ENCODE results near the gene NMT2.

NMT2 gene

GRCh38 chr10:15097011-15097812 lies 71.3 kb downstream of the NMT2 start, which contains the start of gene RPP38:
TSS of gene RPP38 (plus strand) at chr10:15097355. CDS start at chr10:15103315, 5,960 bp downstream.
- Histone ChIP-seq H3K56ac (ENCODE audit: low read length) (peak within 1 kb of the TSS; percentile 96), H4K8ac (ENCODE audit: low read depth, low read length) (peak within 1 kb of the TSS; percentile 90), H3K27ac (ENCODE audit: low read depth, low read length) (peak within 1 kb of the TSS; percentile 99), H3K36me3 (ENCODE audit: control insufficient read depth, insufficient read depth, low read length) (no peaks in the 10 kb centered on the region), H3K18ac (ENCODE audit: low read length) (peak within 1 kb of the TSS; percentile 95), H3K9ac (ENCODE audit: low read length) (peak within 1 kb of the TSS; percentile 94), H3K4me1 (ENCODE audit: control insufficient read depth, low read depth, low read length) (no peaks in the 10 kb centered on the region), H3K27me3 (ENCODE audit: insufficient read depth, low read length, poor library complexity) (no peaks in the 10 kb centered on the region), H3K23ac (ENCODE audit: low read length) (peak within 1 kb of the TSS; percentile 51), H2BK5ac (ENCODE audit: low read length) (no peak within 1 kb of the TSS), H3K4me3 (ENCODE audit: low read length) (peak within 1 kb of the TSS; percentile 80), H4K5ac (ENCODE audit: low read length) (no peak within 1 kb of the TSS), H3K79me1 (ENCODE audit: low read length) (peaks cover 8% of the 10 kb centered on the region), H2BK15ac (replicated peaks; ENCODE audit: low read depth) (no peak within 1 kb of the TSS), H3K79me2 (ENCODE audit: control insufficient read depth, insufficient read depth, low read length) (peaks cover 30% of the 10 kb centered on the region), H3K4ac (ENCODE audit: low read depth, low read length) (peak within 1 kb of the TSS; percentile 73), H2AK5ac (ENCODE audit: low read length) (no peak within 1 kb of the TSS), H2BK120ac (ENCODE audit: low read depth, low read length) (no peak within 1 kb of the TSS), H3K4me2 (ENCODE audit: low read length) (peak within 1 kb of the TSS; percentile 91)
- no CpG with 5 or more reads among the region's 84 CpGs for WGBS (ENCODE audit: extremely low coverage, insufficient coverage, low lambda C conversion rate)
- peak; percentile 97 for DNase-seq

GRCh38 chr10:15096661-15097010 lies 71.9 kb downstream of the NMT2 start:
- Histone ChIP-seq H3K27ac (ENCODE audit: low read depth, low read length) (no peak overlapping the region), H3K4me1 (ENCODE audit: control insufficient read depth, low read depth, low read length) (no peaks in the 10 kb centered on the region), H3K79me1 (ENCODE audit: low read length) (peaks cover 8% of the 10 kb centered on the region), H3K56ac (ENCODE audit: low read length) (peak overlapping the region; percentile 81), H3K27me3 (ENCODE audit: insufficient read depth, low read length, poor library complexity) (no peaks in the 10 kb centered on the region), H3K4me2 (ENCODE audit: low read length) (peak overlapping the region; percentile 69), H3K9ac (ENCODE audit: low read length) (peak overlapping the region; percentile 69), H3K4me3 (ENCODE audit: low read length) (peak overlapping the region; percentile 52), H2AK5ac (ENCODE audit: low read length) (no peak overlapping the region), H3K4ac (ENCODE audit: low read depth, low read length) (no peak overlapping the region), H3K23ac (ENCODE audit: low read length) (no peak overlapping the region), H2BK5ac (ENCODE audit: low read length) (no peak overlapping the region), H4K5ac (ENCODE audit: low read length) (no peak overlapping the region), H2BK120ac (ENCODE audit: low read depth, low read length) (no peak overlapping the region), H3K18ac (ENCODE audit: low read length) (no peak overlapping the region), H3K36me3 (ENCODE audit: control insufficient read depth, insufficient read depth, low read length) (no peaks in the 10 kb centered on the region), H3K79me2 (ENCODE audit: control insufficient read depth, insufficient read depth, low read length) (peaks cover 28% of the 10 kb centered on the region), H4K8ac (ENCODE audit: low read depth, low read length) (no peak overlapping the region), H2BK15ac (replicated peaks; ENCODE audit: low read depth) (no peak overlapping the region)
- no CpG with 5 or more reads among the region's 11 CpGs for WGBS (ENCODE audit: extremely low coverage, insufficient coverage, low lambda C conversion rate)
- DNase-seq = no peak

GRCh38 chr10:15092855-15093408 lies 75.6 kb downstream of the NMT2 start:
- no peak overlapping the region for H3K27ac ChIP-seq (ENCODE audit: low read depth, low read length)
- H2BK15ac ChIP-seq (replicated peaks; ENCODE audit: low read depth) = no peak overlapping the region
- no peak overlapping the region for H3K4me3 ChIP-seq (ENCODE audit: low read length)
- H2BK5ac ChIP-seq (ENCODE audit: low read length) = no peak overlapping the region
- no peak overlapping the region for H3K9ac ChIP-seq (ENCODE audit: low read length)
- no peak overlapping the region for H3K18ac ChIP-seq (ENCODE audit: low read length)
- H2BK120ac ChIP-seq (ENCODE audit: low read depth, low read length) = no peak overlapping the region
- H3K79me2 ChIP-seq (ENCODE audit: control insufficient read depth, insufficient read depth, low read length) = peaks cover 4% of the 10 kb centered on the region
- H4K5ac ChIP-seq (ENCODE audit: low read length) = no peak overlapping the region
- no peak overlapping the region for H4K8ac ChIP-seq (ENCODE audit: low read depth, low read length)
- H2AK5ac ChIP-seq (ENCODE audit: low read length) = no peak overlapping the region
- H3K23ac ChIP-seq (ENCODE audit: low read length) = no peak overlapping the region
- WGBS (ENCODE audit: extremely low coverage, insufficient coverage, low lambda C conversion rate) = no CpG with 5 or more reads among the region's 16 CpGs
- no peaks in the 10 kb centered on the region for H3K27me3 ChIP-seq (ENCODE audit: insufficient read depth, low read length, poor library complexity)
- H3K56ac ChIP-seq (ENCODE audit: low read length) = no peak overlapping the region
- no peak overlapping the region for H3K4ac ChIP-seq (ENCODE audit: low read depth, low read length)
- H3K36me3 ChIP-seq (ENCODE audit: control insufficient read depth, insufficient read depth, low read length) = no peaks in the 10 kb centered on the region
- H3K4me1 ChIP-seq (ENCODE audit: control insufficient read depth, low read depth, low read length) = no peaks in the 10 kb centered on the region
- no peak overlapping the region for H3K4me2 ChIP-seq (ENCODE audit: low read length)
- no peak for DNase-seq
- peaks cover 1% of the 10 kb centered on the region for H3K79me1 ChIP-seq (ENCODE audit: low read length)

- DNase-seq = no peak
- no CpG with 5 or more reads among the region's 5 CpGs for WGBS (ENCODE audit: extremely low coverage, insufficient coverage, low lambda C conversion rate)
- H3K79me2 ChIP-seq (ENCODE audit: control insufficient read depth, insufficient read depth, low read length) = no peaks in the 10 kb centered on the region
- H3K23ac ChIP-seq (ENCODE audit: low read length) = no peak overlapping the region
- no peak overlapping the region for H3K4me2 ChIP-seq (ENCODE audit: low read length)
- H2BK5ac ChIP-seq (ENCODE audit: low read length) = no peak overlapping the region
- H3K36me3 ChIP-seq (ENCODE audit: control insufficient read depth, insufficient read depth, low read length) = no peaks in the 10 kb centered on the region
- H3K4me3 ChIP-seq (ENCODE audit: low read length) = no peak overlapping the region
- H2BK15ac ChIP-seq (replicated peaks; ENCODE audit: low read depth) = no peak overlapping the region
- H3K27me3 ChIP-seq (ENCODE audit: insufficient read depth, low read length, poor library complexity) = no peaks in the 10 kb centered on the region
- H4K5ac ChIP-seq (ENCODE audit: low read length) = no peak overlapping the region
- no peaks in the 10 kb centered on the region for H3K4me1 ChIP-seq (ENCODE audit: control insufficient read depth, low read depth, low read length)
- H4K8ac ChIP-seq (ENCODE audit: low read depth, low read length) = no peak overlapping the region
- H3K9ac ChIP-seq (ENCODE audit: low read length) = no peak overlapping the region
- no peak overlapping the region for H2AK5ac ChIP-seq (ENCODE audit: low read length)
- H3K4ac ChIP-seq (ENCODE audit: low read depth, low read length) = no peak overlapping the region
- H3K27ac ChIP-seq (ENCODE audit: low read depth, low read length) = no peak overlapping the region
- H3K56ac ChIP-seq (ENCODE audit: low read length) = no peak overlapping the region
- H2BK120ac ChIP-seq (ENCODE audit: low read depth, low read length) = no peak overlapping the region
- no peak overlapping the region for H3K18ac ChIP-seq (ENCODE audit: low read length)
- no peaks in the 10 kb centered on the region for H3K79me1 ChIP-seq (ENCODE audit: low read length)
Observed at GRCh38 chr10:15091418-15091817, 77.1 kb downstream of the NMT2 start.

- H3K27ac ChIP-seq (ENCODE audit: low read depth, low read length) = no peak within 1 kb of the TSS
- no peak within 1 kb of the TSS for H2AK5ac ChIP-seq (ENCODE audit: low read length)
- H4K8ac ChIP-seq (ENCODE audit: low read depth, low read length) = no peak within 1 kb of the TSS
- H3K27me3 ChIP-seq (ENCODE audit: insufficient read depth, low read length, poor library complexity) = no peaks in the 10 kb centered on the region
- H3K4me1 ChIP-seq (ENCODE audit: control insufficient read depth, low read depth, low read length) = no peaks in the 10 kb centered on the region
- no peaks in the 10 kb centered on the region for H3K79me1 ChIP-seq (ENCODE audit: low read length)
- H3K18ac ChIP-seq (ENCODE audit: low read length) = no peak within 1 kb of the TSS
- H3K56ac ChIP-seq (ENCODE audit: low read length) = peak within 1 kb of the TSS; percentile 70
- peak within 1 kb of the TSS; percentile 80 for H3K4me2 ChIP-seq (ENCODE audit: low read length)
- no peak within 1 kb of the TSS for H2BK15ac ChIP-seq (replicated peaks; ENCODE audit: low read depth)
- WGBS (ENCODE audit: extremely low coverage, insufficient coverage, low lambda C conversion rate) = no CpG with 5 or more reads among the region's 63 CpGs
- H3K9ac ChIP-seq (ENCODE audit: low read length) = peak within 1 kb of the TSS; percentile 59
- H2BK5ac ChIP-seq (ENCODE audit: low read length) = no peak within 1 kb of the TSS
- no peak within 1 kb of the TSS for H3K23ac ChIP-seq (ENCODE audit: low read length)
- peak; percentile 92 for DNase-seq
- H4K5ac ChIP-seq (ENCODE audit: low read length) = no peak within 1 kb of the TSS
- H3K79me2 ChIP-seq (ENCODE audit: control insufficient read depth, insufficient read depth, low read length) = no peaks in the 10 kb centered on the region
- no peak within 1 kb of the TSS for H2BK120ac ChIP-seq (ENCODE audit: low read depth, low read length)
- H3K4me3 ChIP-seq (ENCODE audit: low read length) = peak within 1 kb of the TSS; percentile 44
- no peak within 1 kb of the TSS for H3K4ac ChIP-seq (ENCODE audit: low read depth, low read length)
- H3K36me3 ChIP-seq (ENCODE audit: control insufficient read depth, insufficient read depth, low read length) = no peaks in the 10 kb centered on the region
Observed at GRCh38 chr10:15088428-15089261, 79.8 kb downstream of the NMT2 start, which contains the start of gene ACBD7. TSS of gene ACBD7 (minus strand) at chr10:15088776. CDS start at chr10:15088728, 48 bp downstream.
